Measurements from ENCODE around the gene FNDC4.

DNA sequence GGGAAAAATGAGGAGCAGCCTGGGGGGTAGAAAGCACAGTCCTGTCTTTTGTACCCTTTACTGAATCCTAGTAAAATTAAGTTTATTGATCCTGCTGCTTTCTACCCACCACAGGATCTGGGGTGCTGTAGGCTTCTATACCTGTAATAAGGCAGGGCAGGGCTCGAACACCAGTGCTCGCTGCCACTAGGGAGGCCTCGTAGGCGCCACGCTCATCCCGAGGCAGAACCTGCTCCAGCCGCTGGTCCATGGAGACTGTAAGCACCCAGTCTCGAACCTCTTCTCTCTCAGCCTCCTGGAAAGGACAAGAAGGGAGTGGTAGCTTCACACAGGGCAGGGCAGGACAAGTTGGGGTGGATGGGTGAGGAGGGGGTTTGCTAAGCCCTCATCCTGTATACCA lies 49.8 kb downstream of the FNDC4 start:
- TF ChIP-seq, protein P1, sequence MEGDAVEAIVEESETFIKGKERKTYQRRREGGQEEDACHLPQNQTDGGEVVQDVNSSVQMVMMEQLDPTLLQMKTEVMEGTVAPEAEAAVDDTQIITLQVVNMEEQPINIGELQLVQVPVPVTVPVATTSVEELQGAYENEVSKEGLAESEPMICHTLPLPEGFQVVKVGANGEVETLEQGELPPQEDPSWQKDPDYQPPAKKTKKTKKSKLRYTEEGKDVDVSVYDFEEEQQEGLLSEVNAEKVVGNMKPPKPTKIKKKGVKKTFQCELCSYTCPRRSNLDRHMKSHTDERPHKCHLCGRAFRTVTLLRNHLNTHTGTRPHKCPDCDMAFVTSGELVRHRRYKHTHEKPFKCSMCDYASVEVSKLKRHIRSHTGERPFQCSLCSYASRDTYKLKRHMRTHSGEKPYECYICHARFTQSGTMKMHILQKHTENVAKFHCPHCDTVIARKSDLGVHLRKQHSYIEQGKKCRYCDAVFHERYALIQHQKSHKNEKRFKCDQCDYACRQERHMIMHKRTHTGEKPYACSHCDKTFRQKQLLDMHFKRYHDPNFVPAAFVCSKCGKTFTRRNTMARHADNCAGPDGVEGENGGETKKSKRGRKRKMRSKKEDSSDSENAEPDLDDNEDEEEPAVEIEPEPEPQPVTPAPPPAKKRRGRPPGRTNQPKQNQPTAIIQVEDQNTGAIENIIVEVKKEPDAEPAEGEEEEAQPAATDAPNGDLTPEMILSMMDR (IDR thresholded peaks at IDR 0.05), result no peak
- TF ChIP-seq POLR2A (IDR thresholded peaks at IDR 0.05; ENCODE audit: low read depth), result no peak
- no peak for TF ChIP-seq EP300 (IDR thresholded peaks at IDR 0.05)
- TF ChIP-seq POLR2AphosphoS5 (IDR thresholded peaks at IDR 0.05), result no peak
